CD4-positive, alpha-beta T cell (primary cell): ENCODE data around the gene KIAA0825. TPM values are rescaled to one million over a fixed set of nuclear protein-coding genes. Genes with fewer than 3 reads are reported as not detected.

Experiments used
- ATAC-seq: fragments of 200-7000 bp; cut with Tn5 transposase; one replicate; pipeline ENCODE4 v1.10.0; 2022; ENCODE audit warnings: mild to moderate bottlenecking; ENCODE audit not compliant: poor library complexity
- CTCF ChIA-PET: fragments of 350-600 bp; sonication (Branson Sonifier 250); formaldehyde crosslinking; loops from one replicate; lab custom pipeline; 2021; ENCODE audit warnings: antibody characterized with exemption, inconsistent platforms; lab: Charles Lee
- POLR2A ChIA-PET: fragments of 350-600 bp; sonication (Branson Sonifier 250); formaldehyde crosslinking; loops from one replicate; lab custom pipeline; 2021; ENCODE audit warnings: antibody characterized with exemption, inconsistent platforms; lab: Charles Lee
- DNase-seq, 14 experiments: peaks; one replicate each; pipeline ENCODE4 v3.0.0-alpha.2; 2013 to 2020; ENCODE audit warnings: mixed read lengths in 2 of 14
- H3K27ac ChIP-seq, 2 donors: one replicate each; pipeline versions ENCODE4 v1.5.1 to v1.7.0; 2013; ENCODE audit warnings: low read length in 2 of 2, low read depth in 1 of 2, mild to moderate bottlenecking in 1 of 2
- H3K27me3 ChIP-seq, 2 experiments: 1 replicate in 1 of 2; 2 replicates in 1 of 2; pipeline versions ENCODE4 v1.6.1 to v1.7.0; 2013; ENCODE audit warnings: low read length in 2 of 2, control low read depth in 1 of 2, mild to moderate bottlenecking in 1 of 2, moderate library complexity in 1 of 2; ENCODE audit not compliant: insufficient read depth in 2 of 2, control insufficient read depth in 1 of 2
- H3K36me3 ChIP-seq: one replicate; pipeline ENCODE4 v1.6.1; 2013; ENCODE audit warnings: low read length, control low read depth; ENCODE audit not compliant: insufficient read depth
- H3K4me1 ChIP-seq: one replicate; pipeline ENCODE4 v1.6.1; 2013; ENCODE audit warnings: low read length, control low read depth; ENCODE audit not compliant: insufficient read depth
- H3K4me3 ChIP-seq: one replicate; pipeline ENCODE4 v1.5.1; 2013; ENCODE audit warnings: mild to moderate bottlenecking, low read length, moderate library complexity
- H3K9me3 ChIP-seq, 2 experiments: 1 replicate in 1 of 2; 2 replicates in 1 of 2; pipeline versions ENCODE4 v1.6.1 to v1.7.0; 2013; ENCODE audit warnings: low read length in 2 of 2, mild to moderate bottlenecking in 2 of 2, control low read depth in 1 of 2, moderate library complexity in 1 of 2; ENCODE audit not compliant: control insufficient read depth in 1 of 2, insufficient read depth in 1 of 2
- H3K27ac Mint-ChIP-seq: one replicate; pipeline ENCODE4 v1.8.0; 2020; ENCODE audit warnings: mixed read lengths
- H3K27me3 Mint-ChIP-seq: one replicate; pipeline ENCODE4 v1.8.0; 2021; ENCODE audit warnings: mixed read lengths
- H3K36me3 Mint-ChIP-seq: one replicate; pipeline ENCODE4 v1.8.0; 2021; ENCODE audit warnings: low read depth, mixed read lengths
- H3K4me1 Mint-ChIP-seq: one replicate; pipeline ENCODE4 v1.8.0; 2021; ENCODE audit warnings: low read depth, mixed read lengths
- H3K4me3 Mint-ChIP-seq: one replicate; pipeline ENCODE4 v1.8.0; 2020; ENCODE audit warnings: mild to moderate bottlenecking, mixed read lengths
- H3K9me3 Mint-ChIP-seq: one replicate; pipeline ENCODE4 v1.8.0; 2020; ENCODE audit warnings: mixed read lengths
- intact Hi-C, 2 experiments: fragments of 100-400 bp; cut with DNase I in 1 of 2; cut with micrococcal nuclease in 1 of 2; formaldehyde crosslinking; loops; one replicate each; pipeline versions ENCODE4 v1.15.1 to v1.9.0; 2023 to 2025; cut with DNase I, micrococcal nuclease
- total RNA-seq, 174 experiments: library from RNA in 2 of 174; stranded (reverse) in 2 of 174; gene quantifications; one replicate each; pipeline ENCODE4 v1.2.3 and lab custom pipeline; 2021 to 2026
- TF ChIP-seq, protein P1 (sequence below): fragments of 200-600 bp; IDR thresholded peaks from one replicate; pipeline ENCODE4 v1.8.0; 2022; ENCODE audit warnings: antibody characterized with exemption, mild to moderate bottlenecking

The KIAA0825 gene
- total RNA-seq, 2 experiments from 2014 or later, result 1.5 to 1.6 TPM

DNA sequence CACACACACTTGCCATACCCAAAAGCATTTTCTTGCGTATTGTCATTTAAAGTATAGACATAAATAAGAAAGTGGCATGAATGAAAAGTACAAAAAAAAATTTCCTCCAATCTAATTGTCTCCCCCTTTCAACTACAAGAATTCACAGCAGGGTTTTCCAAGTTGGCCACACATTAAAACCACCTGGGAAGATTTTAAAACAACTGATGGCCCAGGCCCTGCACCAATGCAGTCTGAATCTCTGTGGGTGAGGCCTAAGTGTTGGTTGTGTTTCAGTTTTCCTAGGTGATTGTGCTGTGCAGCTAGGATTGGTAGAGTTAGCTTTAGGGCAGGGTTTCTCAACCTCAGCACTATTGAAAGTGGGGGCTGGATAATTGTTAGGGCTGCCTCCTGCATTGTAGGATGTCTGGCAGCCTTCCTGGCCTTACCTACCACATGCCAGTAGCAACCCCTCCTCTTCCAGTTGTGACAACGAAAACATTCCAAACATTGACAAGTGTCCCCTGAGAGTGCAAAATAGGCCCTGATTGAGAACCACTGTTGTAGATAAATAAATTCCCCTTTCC, 337.1 kb downstream of the KIAA0825 start:
- TF ChIP-seq, protein P1, sequence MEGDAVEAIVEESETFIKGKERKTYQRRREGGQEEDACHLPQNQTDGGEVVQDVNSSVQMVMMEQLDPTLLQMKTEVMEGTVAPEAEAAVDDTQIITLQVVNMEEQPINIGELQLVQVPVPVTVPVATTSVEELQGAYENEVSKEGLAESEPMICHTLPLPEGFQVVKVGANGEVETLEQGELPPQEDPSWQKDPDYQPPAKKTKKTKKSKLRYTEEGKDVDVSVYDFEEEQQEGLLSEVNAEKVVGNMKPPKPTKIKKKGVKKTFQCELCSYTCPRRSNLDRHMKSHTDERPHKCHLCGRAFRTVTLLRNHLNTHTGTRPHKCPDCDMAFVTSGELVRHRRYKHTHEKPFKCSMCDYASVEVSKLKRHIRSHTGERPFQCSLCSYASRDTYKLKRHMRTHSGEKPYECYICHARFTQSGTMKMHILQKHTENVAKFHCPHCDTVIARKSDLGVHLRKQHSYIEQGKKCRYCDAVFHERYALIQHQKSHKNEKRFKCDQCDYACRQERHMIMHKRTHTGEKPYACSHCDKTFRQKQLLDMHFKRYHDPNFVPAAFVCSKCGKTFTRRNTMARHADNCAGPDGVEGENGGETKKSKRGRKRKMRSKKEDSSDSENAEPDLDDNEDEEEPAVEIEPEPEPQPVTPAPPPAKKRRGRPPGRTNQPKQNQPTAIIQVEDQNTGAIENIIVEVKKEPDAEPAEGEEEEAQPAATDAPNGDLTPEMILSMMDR, result no peak
- H3K36me3 ChIP-seq, result no peaks in the 10 kb centered on the region
- POLR2A ChIA-PET, result no interaction called here
- Mint-ChIP-seq H3K9me3 (no peaks in the 10 kb centered on the region), H3K27ac (no peak overlapping the region), H3K4me3 (no peak overlapping the region), H3K36me3 (no peaks in the 10 kb centered on the region), H3K27me3 (no peaks in the 10 kb centered on the region), H3K4me1 (no peaks in the 10 kb centered on the region)
- DNase-seq (no peak), ATAC-seq (no peak)
- intact Hi-C loops, result no loop called here
- no peaks in the 10 kb centered on the region for H3K27me3 ChIP-seq
- no peak overlapping the region for H3K27ac ChIP-seq
- no peaks in the 10 kb centered on the region for H3K4me1 ChIP-seq
- CTCF ChIA-PET, result no interaction called here
- H3K4me3 ChIP-seq, result no peak overlapping the region
- no peaks in the 10 kb centered on the region for H3K9me3 ChIP-seq

DNA sequence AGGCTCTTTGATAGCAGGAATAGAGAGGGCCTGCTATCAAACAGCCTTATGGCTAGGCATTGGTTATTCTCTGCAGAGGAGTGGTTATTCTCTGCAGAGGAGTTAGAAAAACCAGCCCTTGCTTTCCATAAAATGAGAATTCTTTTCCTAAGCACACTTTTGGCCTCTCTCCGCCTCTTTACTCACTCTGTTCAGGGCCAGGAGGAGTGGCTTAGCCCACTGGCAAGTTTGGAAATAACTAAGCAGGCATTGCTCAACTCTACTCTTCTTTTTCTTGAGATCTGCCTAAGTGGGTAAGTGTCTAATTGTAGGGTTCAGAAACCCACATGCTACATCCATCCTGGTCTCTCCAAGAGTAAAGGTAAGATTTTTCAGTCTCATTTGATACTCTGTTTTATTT, 341.7 kb downstream of the KIAA0825 start:
- H3K4me1 ChIP-seq, result no peaks in the 10 kb centered on the region
- no peaks in the 10 kb centered on the region for H3K9me3 ChIP-seq
- intact Hi-C loops, result no loop called here
- ChIA-PET POLR2A (no interaction called here), CTCF (no interaction called here)
- DNase-seq, result no peak
- H3K4me1 Mint-ChIP-seq, result no peaks in the 10 kb centered on the region
- no peak overlapping the region for H3K27ac ChIP-seq
- ATAC-seq, result no peak
- TF ChIP-seq, protein P1, result no peak
- H3K4me3 Mint-ChIP-seq, result no peak overlapping the region
- H3K36me3 ChIP-seq, result no peaks in the 10 kb centered on the region
- no peaks in the 10 kb centered on the region for H3K27me3 Mint-ChIP-seq
- H3K4me3 ChIP-seq, result no peak overlapping the region
- no peaks in the 10 kb centered on the region for H3K9me3 Mint-ChIP-seq
- no peak overlapping the region for H3K27ac Mint-ChIP-seq
- no peaks in the 10 kb centered on the region for H3K36me3 Mint-ChIP-seq
- no peaks in the 10 kb centered on the region for H3K27me3 ChIP-seq

DNA sequence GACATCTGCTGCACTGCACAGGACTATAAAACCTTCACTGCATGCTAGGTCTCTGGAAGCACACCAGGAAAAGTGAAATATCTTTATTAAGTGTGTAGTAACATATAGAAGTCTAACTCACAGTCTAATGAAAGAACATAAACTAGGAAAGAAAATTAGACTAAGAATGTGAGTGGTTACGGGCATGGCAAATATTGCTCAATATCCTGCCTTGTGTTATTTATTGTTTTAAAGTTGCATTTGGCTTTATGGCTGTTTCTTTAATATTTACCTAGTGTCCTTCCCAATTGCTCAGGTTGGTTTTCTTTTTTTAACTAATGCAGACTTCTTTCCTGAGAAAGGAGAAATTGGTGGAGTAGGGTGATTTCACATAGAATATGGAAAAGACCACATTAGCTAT, 342.4 kb downstream of the KIAA0825 start:
- POLR2A ChIA-PET, result no interaction called here
- Histone ChIP-seq H3K9me3 (no peaks in the 10 kb centered on the region), H3K4me3 (no peak overlapping the region), H3K36me3 (no peaks in the 10 kb centered on the region), H3K27ac (no peak overlapping the region), H3K4me1 (no peaks in the 10 kb centered on the region), H3K27me3 (no peaks in the 10 kb centered on the region)
- Mint-ChIP-seq H3K27me3 (no peaks in the 10 kb centered on the region), H3K9me3 (peaks cover under 1% of the 10 kb centered on the region), H3K4me3 (no peak overlapping the region), H3K27ac (no peak overlapping the region), H3K36me3 (no peaks in the 10 kb centered on the region), H3K4me1 (no peaks in the 10 kb centered on the region)
- CTCF ChIA-PET, result no interaction called here
- no peak for DNase-seq
- TF ChIP-seq, protein P1, result no peak
- no peak for ATAC-seq
- intact Hi-C loops, result no loop called here
